ENCODE measurements around the gene CNNM2. TPM values are rescaled to one million over a fixed set of nuclear protein-coding genes. Genes with fewer than 3 reads are reported as not detected.

CNNM2 gene
- polyA plus RNA-seq, 1 of the 3 experiments (the other 2 are of a cell fraction) = 4.0 TPM

GRCh38 chr10:103062854-103063590 is 144.9 kb downstream of the CNNM2 start:
- POLR2A ChIA-PET = no interaction called here
- Histone ChIP-seq H3K4me1 (ENCODE audit: control insufficient read depth in 1 of 2, insufficient read depth in 2 of 2, low read depth in 1 of 2, low read length in 1 of 2) (peaks cover 0 to 17% of the 10 kb centered on the region in 2 experiments; a peak in 1 of 4 replicates), H3K9ac (no peak overlapping the region), H3K9me2 (no peaks in the 10 kb centered on the region), H3K27me3 (ENCODE audit: insufficient read depth) (no peaks in the 10 kb centered on the region), H3K9me3 (no peaks in the 10 kb centered on the region), H3K79me2 (ENCODE audit: insufficient read depth) (no peaks in the 10 kb centered on the region), H3K36me3 (replicated peaks in 1 of 2; ENCODE audit: control insufficient read depth in 1 of 2, insufficient read depth in 2 of 2, low read length in 1 of 2) (no peaks in the 10 kb centered on the region), H2AFZ (ENCODE audit: low read depth) (no peak overlapping the region), H3K27ac (ENCODE audit: low read depth in 2 of 2, low read length in 1 of 2) (no peak overlapping the region), H3K4me2 (no peak overlapping the region), H3F3A (replicated peaks; ENCODE audit: insufficient read depth) (no peaks in the 10 kb centered on the region), H4K20me1 (ENCODE audit: insufficient read depth) (no peaks in the 10 kb centered on the region), H3K4me3 (ENCODE audit: low read depth in 2 of 2, low read length in 1 of 2) (no peak overlapping the region)
- peak; percentile 33 for TF ChIP-seq RAD21 (IDR thresholded peaks at IDR 0.05; ENCODE audit: low read length)
- TF ChIP-seq REST (IDR thresholded peaks at IDR 0.05; ENCODE audit: low read depth, low read length) = no peak
- no peak for TF ChIP-seq TAF1 (IDR thresholded peaks at IDR 0.05; ENCODE audit: borderline replicate concordance, low read depth, low read length)
- 0 out of 2 replicates have a peak, but pooled peaks have one; percentile 6 for TF ChIP-seq SMC3 (IDR thresholded peaks at IDR 0.05; ENCODE audit: low read depth, low read length)
- no peak for TF ChIP-seq USF2 (IDR thresholded peaks at IDR 0.05; ENCODE audit: borderline replicate concordance, low read depth, low read length)
- TF ChIP-seq MXI1 (IDR thresholded peaks at IDR 0.05; ENCODE audit: low read depth, low read length) = no peak
- TF ChIP-seq CTCF (IDR thresholded peaks at IDR 0.05) = peak; percentile 23; the same call in 1 of the 2 replicates
- TF ChIP-seq RXRA (IDR thresholded peaks at IDR 0.05; ENCODE audit: borderline replicate concordance, low read depth) = no peak
- no peak for TF ChIP-seq POLR2AphosphoS5 (IDR thresholded peaks at IDR 0.05; ENCODE audit: low read depth, low read length)
- 86% methylated on average over 14 of the region's 15 CpGs for WGBS (ENCODE audit: low lambda C conversion rate)
- no peak for DNase-seq
- CTCF ChIA-PET = interaction anchor here (0.7 to 20.8 kb wide), 6 partner anchors 9 to 1311 kb away, joined by 3 to 264 read pairs (median 4); partner anchors contain the start of genes AS3MT and CNNM2

Data from SK-N-SH (cell line).